Right ventricle myocardium inferior (tissue), 1 donor: ENCODE results near the gene CHEK2. TPM values are rescaled to one million over a fixed set of nuclear protein-coding genes. Genes with fewer than 3 reads are reported as not detected.
"Not testable (repeated sequence)": the region's sequence is repeated elsewhere in the genome, so short reads cannot be mapped to it uniquely, and the experiment has no call there.

ENCODE experiments used
- ATAC-seq: fragments of 200-7000 bp; cut with Tn5 transposase; one replicate; pipeline ENCODE4 v1.9.1; 2020; ENCODE audit warnings: mild to moderate bottlenecking, moderate library complexity
- DNase-seq: peaks from one replicate; pipeline ENCODE4 v3.0.0; 2021; ENCODE audit errors: missing footprints
- intact Hi-C: fragments of 100-400 bp; cut with DNase I; formaldehyde crosslinking; loops from one replicate; pipeline ENCODE4 v1.11.0; 2022
- long read RNA-seq: library from polyadenylated mRNA; unstranded; transcript quantifications from one replicate; pipeline ENCODE4 v2.0.0, GENCODE V29; 2021
- total RNA-seq: library from RNA; stranded (reverse); fragmentation: NEBNext Ultra II Directional; extraction: Animal tissue kit (Norgen Biotek cat#: 25700); gene quantifications from one replicate; pipeline ENCODE4 v1.2.1, GENCODE V29; 2021
- donor health status: DM: no; HTN: yes; CAD: no; lungs with severe emphysema.

Gene CHEK2
- total RNA-seq, result 1.9 TPM
- long read RNA-seq, result 0 reads

DNA sequence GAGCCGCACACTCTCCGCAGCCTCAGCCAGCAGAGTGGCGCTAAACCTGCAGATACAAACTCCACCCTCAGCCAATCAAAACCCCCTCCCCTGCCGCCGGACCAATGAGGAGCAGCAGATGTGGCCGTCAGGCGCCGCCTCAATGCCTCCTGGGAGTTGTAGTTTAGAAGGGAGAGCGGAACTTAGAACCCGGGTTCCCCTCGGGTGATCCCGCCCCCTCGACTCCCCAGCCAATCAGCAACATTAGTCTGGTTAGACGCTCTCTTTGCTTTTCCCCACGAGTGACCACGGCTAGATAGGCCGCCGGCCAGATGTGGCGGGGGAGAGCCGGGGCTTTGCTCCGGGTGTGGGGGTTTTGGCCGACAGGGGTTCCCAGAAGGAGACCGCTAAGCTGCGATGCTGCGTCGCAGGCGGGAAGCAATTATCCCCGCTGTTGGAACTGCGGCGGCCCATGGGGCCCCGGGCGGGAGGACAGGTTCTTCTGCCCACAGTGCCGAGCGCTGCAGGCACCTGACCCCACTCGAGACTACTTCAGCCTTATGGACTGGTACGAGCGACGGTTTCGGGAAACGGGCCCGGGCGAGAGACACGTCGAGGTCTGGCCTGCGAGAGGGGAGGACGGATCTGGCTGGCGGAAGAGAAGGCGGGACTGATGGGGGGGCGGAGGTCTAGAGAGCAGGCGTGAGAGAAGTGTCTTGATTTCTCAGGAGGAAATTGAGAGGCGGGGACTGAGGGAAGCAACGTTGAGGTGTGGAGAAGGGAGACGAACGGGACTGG is at the start of gene CHEK2, which contains the start of gene HSCB:
Gene CHEK2 (minus strand): TSS at position 36 of the 777 bp plus-strand sequence. CDS start 7,099 bp downstream, outside the sequence.
Gene HSCB (plus strand): TSS at position 255 of the 777 bp plus-strand sequence. CDS start 57 bp downstream, at position 312.
- intact Hi-C loops, result loop anchor here (2.0 kb wide), 2 partner anchors 31 to 61 kb away; partner anchors contain the start of gene CCDC117
- peak; percentile 98 for ATAC-seq
- DNase-seq, result peak; percentile 99

DNA sequence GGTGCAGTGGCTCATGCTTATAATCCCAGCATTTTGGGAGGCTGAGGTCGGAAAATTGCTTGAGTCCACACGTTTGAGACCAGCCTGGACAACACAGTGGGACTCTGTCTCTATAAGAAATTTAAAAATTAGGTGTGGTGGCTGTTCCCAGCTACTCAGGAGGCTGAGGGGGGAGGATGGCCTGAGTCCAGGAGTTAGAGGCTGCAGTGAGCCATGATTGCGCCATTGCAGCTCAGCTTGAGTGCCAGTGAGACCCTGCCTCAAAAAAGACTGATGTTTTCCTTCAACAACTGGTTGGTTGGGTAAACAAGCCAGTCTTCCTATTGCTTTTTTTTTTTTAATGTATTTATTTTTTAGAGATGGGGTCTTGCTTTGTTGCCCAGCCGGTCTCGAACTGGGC is 49.5 kb upstream of the CHEK2 start:
- DNase-seq (no peak), ATAC-seq (no peak)
- intact Hi-C loops, result no loop called here

DNA sequence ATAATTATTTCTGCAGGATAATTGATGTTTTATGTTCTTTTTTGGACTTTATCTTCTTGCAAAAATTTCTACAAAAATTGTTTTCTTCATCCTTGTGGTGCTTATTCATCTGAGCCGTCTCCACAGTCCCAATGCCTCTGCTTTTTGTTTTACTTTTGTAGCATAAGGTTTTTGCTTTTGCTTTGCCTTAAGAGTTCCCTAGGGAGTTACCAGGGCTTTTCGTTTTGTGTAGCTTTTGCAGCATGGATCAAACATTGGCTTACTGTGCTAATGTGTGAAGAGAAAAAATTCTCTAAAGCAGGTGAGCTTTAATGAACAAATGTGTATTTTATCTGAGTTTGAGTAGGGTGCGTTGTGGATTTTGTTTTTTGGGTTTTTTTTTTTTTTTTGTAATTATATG is 47.0 kb upstream of the CHEK2 start:
- DNase-seq (no peak), ATAC-seq (no peak)
- intact Hi-C loops, result no loop called here

DNA sequence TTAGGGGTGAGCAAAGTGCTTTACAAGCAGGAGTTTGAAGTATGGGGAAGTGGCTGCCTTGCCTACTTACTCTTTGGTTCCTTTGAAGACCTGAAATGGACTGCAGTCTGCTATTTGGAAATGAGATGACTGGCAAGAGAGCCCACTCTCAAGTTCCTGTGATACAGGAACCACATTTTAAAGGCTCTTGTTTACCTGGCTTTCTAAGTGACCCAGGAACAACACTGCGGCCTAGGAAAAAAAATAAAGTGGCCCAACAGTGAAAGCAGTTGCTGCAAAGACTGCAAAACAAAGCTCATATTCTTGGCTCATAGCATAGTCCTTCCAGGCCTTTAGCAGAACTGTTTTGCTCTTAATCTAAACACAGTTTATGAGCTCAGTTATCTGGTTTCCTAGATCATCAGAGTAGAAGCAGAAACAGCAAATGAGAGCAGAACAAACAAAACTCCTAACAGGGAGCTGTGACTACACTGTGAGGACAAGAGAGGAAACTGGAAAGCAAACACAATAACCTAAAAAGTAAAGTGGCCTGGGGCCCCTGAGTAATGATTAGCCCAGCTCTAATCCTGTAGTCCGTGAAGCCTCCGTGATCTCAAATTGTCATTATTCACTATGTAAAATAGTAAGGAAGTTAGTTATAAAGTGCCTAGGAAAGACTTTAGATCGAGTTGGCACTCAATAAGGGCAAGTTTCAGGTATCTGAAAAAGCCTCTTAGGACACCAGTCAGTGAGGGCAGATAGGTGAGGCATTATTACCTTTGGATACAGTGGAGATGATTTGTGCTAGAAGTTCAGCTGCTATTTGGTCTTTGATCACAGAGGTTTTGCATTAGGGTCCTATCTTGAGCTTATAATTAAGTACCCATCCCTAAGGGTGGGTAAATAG is 42.4 kb upstream of the CHEK2 start:
- intact Hi-C loops, result no loop called here
- DNase-seq (no peak), ATAC-seq (no peak)

DNA sequence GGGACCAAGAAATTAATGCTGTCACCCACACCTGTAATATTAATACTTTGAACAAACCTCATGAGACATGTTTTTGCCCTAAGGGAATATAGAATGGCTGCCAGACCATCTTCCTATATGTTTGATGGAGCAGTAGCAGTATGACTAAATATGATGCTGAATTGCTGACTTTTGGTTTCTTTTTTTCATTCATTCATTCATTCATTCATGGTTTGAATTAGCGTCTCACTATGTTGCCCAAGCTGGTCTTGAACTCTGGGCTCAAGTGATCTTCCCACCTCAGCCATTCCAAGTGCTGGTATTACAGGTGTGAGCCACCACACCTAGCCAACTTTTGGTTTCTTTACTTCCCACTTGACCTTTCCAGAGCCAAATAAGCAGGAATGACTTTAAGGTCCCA is 38.7 kb upstream of the CHEK2 start:
- no peak for DNase-seq
- no peak for ATAC-seq
- intact Hi-C loops, result no loop called here

DNA sequence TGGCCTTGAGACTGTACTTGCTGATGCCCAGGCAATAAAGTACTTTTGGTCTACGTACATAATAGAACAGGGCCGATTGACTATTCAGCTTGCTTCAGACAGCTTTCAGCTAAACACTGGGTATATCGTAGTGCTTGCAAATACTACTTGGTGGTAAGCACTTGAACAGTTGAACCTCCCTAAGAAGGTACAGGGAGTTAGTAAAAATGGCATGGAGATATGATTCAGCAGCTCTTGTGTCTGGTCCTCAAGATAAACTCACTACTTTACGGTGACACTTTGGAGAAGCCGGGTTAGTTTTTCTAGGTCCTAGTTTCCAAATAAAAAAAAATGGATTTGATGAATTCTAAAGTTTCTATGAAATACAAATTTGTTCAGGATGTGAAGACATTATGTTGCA is 38.2 kb upstream of the CHEK2 start:
- intact Hi-C loops, result no loop called here
- ATAC-seq, result no peak
- no peak for DNase-seq

DNA sequence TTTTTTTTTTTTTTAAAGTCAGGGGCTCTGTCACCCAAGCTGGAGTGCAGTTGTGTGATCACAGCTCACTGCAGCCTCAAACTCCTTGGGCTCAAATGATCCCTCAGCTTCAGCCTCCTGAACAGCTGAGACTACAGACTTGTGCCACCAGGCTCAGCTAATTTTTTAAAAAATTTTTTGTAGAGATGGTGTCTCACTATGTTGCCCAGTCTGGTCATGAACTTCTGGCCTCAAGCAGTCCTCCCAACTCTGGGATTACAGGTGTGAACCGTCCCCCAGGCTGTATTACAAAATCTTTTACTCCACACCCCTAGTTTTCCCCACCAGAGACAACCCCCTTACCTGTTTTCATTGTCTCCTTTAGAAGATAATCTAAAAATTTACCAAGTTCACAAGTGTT is 32.8 kb upstream of the CHEK2 start:
- DNase-seq, result no peak
- intact Hi-C loops, result no loop called here
- no peak for ATAC-seq

DNA sequence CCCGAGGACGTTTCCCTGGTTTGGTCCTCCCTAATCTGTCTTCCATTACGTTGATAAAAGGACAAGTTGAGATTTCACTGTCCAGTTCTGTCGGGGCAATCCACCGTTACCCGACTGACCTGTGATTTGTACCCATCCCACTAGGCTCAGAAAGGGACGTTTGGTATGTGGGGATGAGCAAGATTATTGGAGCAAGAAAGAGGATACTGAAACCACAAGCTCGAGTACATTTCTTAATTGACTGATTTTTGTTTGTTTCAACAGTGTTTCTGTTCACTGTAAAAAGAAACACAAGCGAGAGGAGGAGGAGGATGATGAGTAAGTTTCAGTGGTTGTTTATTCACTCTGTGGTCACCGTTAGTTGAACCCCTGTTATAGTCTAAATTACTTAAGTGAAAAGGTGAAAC is 31.8 kb upstream of the CHEK2 start:
- intact Hi-C loops, result loop anchor here (2.0 kb wide), 2 partner anchors 25 to 31 kb away; partner anchors contain the start of gene HSCB
- DNase-seq, result no peak
- ATAC-seq, result no peak

DNA sequence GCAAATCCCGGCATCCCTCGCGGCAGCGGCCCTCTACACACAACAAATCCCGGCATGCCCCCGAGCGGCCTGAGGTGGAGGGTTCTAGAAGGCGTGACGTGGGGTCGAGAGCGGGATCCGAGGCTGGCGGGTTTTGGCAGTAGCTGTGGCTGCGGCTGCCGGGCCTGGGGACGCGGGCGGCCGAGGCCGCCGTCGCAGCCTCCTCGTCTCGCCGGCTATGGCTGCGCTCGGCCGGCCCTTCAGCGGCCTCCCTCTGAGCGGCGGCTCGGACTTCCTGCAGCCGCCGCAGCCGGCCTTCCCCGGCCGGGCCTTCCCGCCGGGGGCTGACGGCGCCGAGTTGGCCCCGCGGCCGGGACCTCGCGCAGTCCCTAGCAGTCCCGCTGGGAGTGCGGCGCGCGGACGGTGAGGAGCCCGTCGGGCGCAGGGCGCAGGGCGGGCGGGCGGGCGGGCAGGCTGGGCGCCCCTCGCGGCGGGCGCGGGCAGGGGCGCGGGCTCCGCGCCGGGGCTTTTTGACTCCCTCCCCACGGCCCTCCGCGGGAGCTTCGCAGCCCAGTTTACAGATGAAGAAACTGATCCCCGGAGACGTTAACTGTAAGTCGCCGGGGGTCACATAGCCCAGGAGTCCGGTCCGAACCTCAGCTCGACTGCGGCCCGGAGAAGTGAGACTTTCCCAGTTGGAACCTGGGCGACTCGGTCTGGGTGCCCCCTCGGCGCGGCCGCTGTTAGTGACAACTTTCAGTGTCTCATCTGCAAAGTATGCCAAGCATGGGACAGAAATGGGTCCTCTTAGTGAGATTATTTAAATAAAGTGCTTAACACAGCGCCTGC is 31.2 kb upstream of the CHEK2 start, which contains the start of gene CCDC117:
Gene CCDC117 (plus strand): TSS at position 63 of the 828 bp plus-strand sequence. CDS start 155 bp downstream, at position 218.
- intact Hi-C loops, result loop anchor here (2.0 kb wide), 2 partner anchors 26 to 30 kb away; partner anchors contain the start of gene HSCB
- DNase-seq, result peak; percentile 98
- peak; percentile 98 for ATAC-seq

DNA sequence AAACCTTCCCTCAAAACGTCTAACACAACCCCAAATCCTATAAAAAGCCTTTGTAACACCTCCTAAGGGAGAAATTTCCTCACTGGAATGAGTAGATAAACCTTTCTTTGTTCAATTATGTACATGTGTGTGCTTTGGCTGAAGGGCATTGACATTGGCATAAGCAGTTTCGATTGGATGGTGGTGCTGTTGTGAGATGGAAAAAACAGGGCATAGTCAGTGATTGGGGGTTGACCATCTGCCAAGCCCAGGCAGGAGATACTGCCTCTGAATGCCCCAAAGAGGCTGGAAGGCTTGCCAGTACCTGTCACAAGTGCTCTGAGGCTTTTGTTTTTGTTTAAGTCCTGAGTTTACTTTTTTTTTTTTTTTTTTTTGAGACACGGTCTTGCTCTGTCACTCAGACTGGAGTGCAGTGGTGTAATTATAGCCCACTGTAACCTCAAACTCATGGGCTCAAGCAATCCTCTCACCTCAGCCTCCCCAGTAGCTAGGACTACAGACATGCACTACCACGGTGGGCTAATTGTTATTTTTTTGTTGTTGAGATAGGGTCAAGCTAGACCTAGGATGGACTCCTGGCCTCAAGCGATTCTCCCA is 29.7 kb upstream of the CHEK2 start:
- ATAC-seq (no peak), DNase-seq (no peak)
- intact Hi-C loops, result no loop called here

DNA sequence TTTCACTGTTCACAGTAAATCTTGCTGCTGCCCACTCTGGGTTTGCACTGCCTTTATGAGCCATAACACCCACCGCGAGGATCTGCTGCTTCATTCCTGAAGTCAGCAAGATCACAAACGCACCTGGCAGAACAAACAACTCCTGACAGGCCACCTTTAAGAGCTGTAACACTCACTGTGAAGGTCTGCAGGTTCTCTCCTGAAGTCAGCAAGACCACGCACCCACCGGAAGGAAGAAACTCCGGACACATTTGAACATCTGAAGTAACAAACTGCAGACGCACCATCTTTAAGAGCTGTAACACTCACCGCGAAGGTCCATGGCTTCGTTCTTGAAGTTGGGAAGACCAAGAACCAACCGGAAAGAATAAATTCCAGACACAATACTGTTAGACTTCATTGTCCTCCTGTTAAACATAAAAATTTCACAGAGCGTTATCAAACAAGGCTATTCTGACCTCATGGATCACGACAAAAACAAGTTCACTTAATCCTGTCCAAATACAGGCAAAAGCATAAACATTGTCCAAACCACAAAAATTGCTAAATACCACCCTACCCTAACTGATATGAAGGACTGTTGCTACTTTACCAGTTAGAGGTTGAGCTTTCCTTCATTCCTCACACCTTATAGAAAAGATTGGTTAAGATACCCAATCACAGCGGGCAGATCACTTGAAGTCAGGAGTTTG is 27.9 kb upstream of the CHEK2 start:
- no peak for DNase-seq
- ATAC-seq, result no peak
- intact Hi-C loops, result no loop called here

DNA sequence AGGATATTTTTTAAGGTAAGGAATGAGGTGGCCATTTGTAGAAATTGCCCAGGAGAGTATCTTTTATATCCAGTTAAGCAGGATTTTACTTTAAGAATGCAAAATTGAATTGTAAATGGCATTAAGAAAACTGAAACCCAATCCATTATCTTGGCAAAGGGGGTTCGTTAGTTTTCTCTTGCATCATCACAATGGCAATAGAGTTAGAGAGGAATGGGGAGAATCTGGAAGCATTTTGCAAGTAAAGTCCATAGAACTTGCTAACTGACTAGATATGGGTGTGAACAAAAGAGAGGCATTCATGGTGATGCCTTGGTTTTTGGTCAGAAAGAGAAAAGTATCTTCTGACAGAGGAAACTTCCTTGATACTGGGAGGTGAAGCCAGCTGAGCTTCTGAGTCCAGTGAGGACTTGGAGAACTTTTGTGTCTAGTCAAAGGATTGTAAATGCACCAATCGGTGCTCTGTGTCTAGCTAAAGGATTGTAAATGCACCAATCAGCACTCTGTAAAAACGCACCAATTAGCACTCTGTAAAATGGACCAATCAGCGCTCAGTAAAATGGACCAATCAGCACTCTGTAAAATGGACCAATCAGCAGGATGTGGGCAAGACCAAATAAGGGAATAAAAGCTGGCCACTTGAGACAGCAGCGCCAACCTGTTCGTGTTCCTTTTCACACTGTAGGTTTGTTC is 27.2 kb upstream of the CHEK2 start:
- DNase-seq (no peak), ATAC-seq (no peak)
- intact Hi-C loops, result no loop called here

DNA sequence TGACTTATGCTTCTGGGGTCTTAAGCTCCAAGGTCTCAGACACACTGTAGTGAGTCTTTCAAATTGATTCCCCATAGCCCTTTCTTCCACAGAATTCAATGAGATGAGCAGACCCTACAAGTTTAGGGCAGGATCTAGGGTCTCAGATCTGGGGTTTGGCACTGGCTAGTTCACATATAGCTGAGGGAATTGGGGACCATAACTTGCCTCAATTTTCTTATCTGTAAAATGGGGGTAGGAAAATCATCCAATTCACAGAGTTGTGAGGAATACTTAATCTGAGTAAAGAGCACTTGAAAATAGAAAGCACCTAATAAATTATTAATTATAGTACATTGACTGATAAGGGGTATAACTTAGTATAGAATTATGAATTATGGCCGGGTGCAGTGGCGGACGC is 25.0 kb upstream of the CHEK2 start:
- intact Hi-C loops, result no loop called here
- DNase-seq (no peak), ATAC-seq (no peak)

DNA sequence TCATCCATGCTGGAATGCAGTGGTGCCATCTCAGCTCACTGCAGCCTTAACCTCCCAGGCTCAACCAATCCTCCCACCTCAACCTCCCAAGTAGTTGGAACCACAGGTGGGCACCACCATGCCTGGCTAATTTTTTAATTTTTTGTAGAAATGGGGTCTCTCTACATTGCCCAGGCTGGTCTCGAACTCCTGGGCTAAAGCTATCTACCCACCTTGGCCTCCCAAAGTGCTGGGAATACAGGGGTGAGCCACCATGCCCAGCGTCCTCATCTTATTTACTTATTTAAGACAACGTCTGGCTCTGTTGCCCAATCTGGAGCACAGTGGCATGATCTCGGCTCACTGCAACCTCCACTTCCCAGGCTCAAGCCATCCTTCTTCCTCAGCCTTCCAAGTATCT is 20.4 kb upstream of the CHEK2 start:
- intact Hi-C loops, result not testable (repeated sequence)

DNA sequence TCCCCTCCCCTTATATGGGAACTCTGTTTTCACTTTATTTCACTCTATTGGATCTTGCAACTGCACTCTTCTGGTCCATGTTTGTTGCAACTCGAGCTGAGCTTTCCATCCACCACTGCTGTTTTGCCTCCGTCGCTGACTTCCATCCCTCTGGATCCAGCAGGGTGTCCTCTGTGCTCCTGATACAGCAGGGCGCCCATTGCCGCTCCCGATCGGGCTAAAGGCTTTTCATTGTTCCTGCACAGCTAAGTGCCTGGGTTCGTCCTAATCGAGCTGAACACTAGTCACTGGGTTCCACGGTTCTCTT is 19.8 kb upstream of the CHEK2 start:
- intact Hi-C loops, result no loop called here
- ATAC-seq (no peak), DNase-seq (no peak)

More for the DNA sequence above, 20.4 kb upstream of the CHEK2 start:
- not testable (repeated sequence) for ATAC-seq, DNase-seq

DNA sequence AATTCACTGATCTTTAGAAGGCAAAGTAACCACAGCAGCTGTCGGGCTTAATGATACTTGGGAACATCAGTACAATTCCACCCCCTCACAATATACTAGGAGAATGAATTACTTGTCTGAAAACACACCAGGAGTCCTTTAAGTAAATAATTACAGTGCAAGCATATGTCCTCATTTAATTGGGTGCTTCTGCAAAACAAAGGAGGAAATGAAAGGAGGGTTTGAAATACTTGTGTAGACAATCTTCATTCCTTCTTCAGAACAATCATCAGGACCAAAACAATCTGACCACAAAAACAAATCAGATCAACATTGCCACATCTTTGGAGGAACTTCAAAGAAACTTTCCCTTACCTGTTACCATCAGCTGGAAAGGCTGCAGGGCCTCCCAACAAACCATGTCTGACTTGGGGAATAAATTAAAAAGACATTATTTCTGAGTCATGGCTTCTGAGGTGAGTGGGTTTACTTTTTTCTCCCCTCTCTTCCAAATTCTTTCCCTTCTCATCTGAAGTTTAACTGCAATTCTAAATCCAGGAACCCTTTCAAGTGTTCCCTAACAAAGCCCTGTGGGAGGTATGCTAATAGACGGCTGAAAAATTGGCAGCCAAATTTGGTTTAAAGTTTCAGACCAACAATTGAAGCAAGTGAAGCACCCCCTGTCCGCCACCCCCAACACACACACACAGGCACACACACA is 18.4 kb upstream of the CHEK2 start:
- DNase-seq, result no peak
- intact Hi-C loops, result no loop called here
- ATAC-seq, result no peak

DNA sequence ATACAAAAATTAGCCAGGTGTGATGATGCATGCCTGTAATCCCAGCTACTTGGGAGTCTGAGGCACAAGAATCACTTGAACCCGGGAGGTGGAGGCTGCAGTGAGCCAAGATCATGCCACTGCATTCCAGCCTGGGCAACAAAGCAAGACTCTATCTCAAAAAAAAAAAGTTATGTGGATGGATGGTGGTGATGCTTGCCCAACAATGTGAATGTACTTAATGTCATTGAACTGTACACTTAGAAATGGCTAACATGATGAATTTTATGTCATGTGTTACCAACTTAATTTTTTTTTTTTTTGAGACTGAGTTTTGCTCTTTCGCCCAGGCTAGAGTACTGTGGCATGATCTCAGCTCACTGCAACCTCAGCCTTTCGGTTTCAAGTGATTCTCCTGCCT is 12.9 kb upstream of the CHEK2 start:
- ATAC-seq, intact Hi-C loops, DNase-seq: not testable (repeated sequence)
